ENCODE results near the gene RBBP4.

GRCh38 chr1:32639489-32640075, 11.4 kb upstream of the RBBP4 start:
- TF ChIP-seq POLR2A (IDR thresholded peaks at IDR 0.05; ENCODE audit: low read depth, low read length): no peak
- no peak for TF ChIP-seq POLR2AphosphoS5 (IDR thresholded peaks at IDR 0.05; ENCODE audit: low read depth, low read length)
- no peak for TF ChIP-seq TAF1 (IDR thresholded peaks at IDR 0.05; ENCODE audit: borderline replicate concordance, low read depth, low read length)

Measured in GM12892 (cell line).